GM12891 (cell line): ENCODE measurements around the gene LMAN2L.

ENCODE experiments used
- POLR2A ChIP-seq: IDR thresholded peaks from 2 replicates; pipeline ENCODE4 v1.6.1; 2011; ENCODE audit warnings: low read depth, low read length, control low read depth
- POLR2AphosphoS5 ChIP-seq: IDR thresholded peaks from 2 replicates; pipeline ENCODE4 v1.6.1; 2011; ENCODE audit warnings: low read depth, low read length, control low read depth
- SPI1 ChIP-seq: IDR thresholded peaks from 2 replicates; pipeline ENCODE4 v1.6.1; 2011; ENCODE audit warnings: low read depth, low read length, control low read depth
- TAF1 ChIP-seq: IDR thresholded peaks from 2 replicates; pipeline ENCODE4 v1.6.1; 2011; ENCODE audit warnings: low read depth, low read length, control low read depth

- TF ChIP-seq POLR2A: no peak
- no peak for TF ChIP-seq POLR2AphosphoS5
- no peak for TF ChIP-seq TAF1
- TF ChIP-seq SPI1: no peak
Observed at GRCh38 chr2:96663829-96664228, 76.0 kb downstream of the LMAN2L start.
